Transverse colon (tissue), 4 donors: ENCODE data around the gene RALGDS. TPM values are rescaled to one million over a fixed set of nuclear protein-coding genes. Genes with fewer than 3 reads are reported as not detected.

Experiments used
- DNase-seq: peaks from one replicate; pipeline ENCODE4 v3.0.0-alpha.2; 2019
- H3K27ac ChIP-seq, 4 donors: fragments of 200-600 bp; sonication (generic); 2 replicates each; pipeline ENCODE4 v1.5.1; 2016 to 2018; ENCODE audit warnings: inconsistent platforms in 4 of 4
- H3K27me3 ChIP-seq: fragments of 200-600 bp; sonication (generic); 2 replicates; pipeline ENCODE4 v1.5.1; 2017; ENCODE audit warnings: inconsistent platforms
- H3K36me3 ChIP-seq, 4 donors: fragments of 200-600 bp; sonication (generic); 2 replicates each; pipeline ENCODE4 v1.5.1; 2017 to 2019; ENCODE audit warnings: inconsistent platforms in 4 of 4
- H3K4me1 ChIP-seq, 4 donors: fragments of 200-600 bp; sonication (generic); 2 replicates each; pipeline ENCODE4 v1.5.1; 2017 to 2020; ENCODE audit warnings: inconsistent platforms in 4 of 4
- H3K4me3 ChIP-seq, 4 donors: fragments of 200-600 bp; sonication (generic); 1 replicate in 1 of 4; 2 replicates in 3 of 4; pipeline versions ENCODE4 v1.5.1 to v1.6.1; 2017 to 2019; ENCODE audit warnings: inconsistent platforms in 4 of 4
- H3K9me3 ChIP-seq, 2 donors: fragments of 200-600 bp; sonication (generic); 2 replicates each; pipeline ENCODE4 v1.5.1; 2017 to 2019; ENCODE audit warnings: inconsistent platforms in 2 of 2
- CTCF ChIP-seq, 5 experiments: fragments of 200-600 bp in 3 of 5; fragments of 450-650 bp in 2 of 5; sonication (generic) in 3 of 5; IDR thresholded peaks; 1 replicate in 2 of 5; 2 replicates in 3 of 5; pipeline ENCODE4 v1.5.1; 2016 to 2017; ENCODE audit warnings: antibody characterized with exemption in 5 of 5, inconsistent platforms in 3 of 5, mild to moderate bottlenecking in 2 of 5, moderate library complexity in 1 of 5
- EP300 ChIP-seq: sonication (generic); formaldehyde crosslinking; IDR thresholded peaks from one replicate; pipeline ENCODE4 v1.6.1; 2017; ENCODE audit warnings: antibody characterized with exemption, low read depth
- POLR2A ChIP-seq: fragments of 450-650 bp; IDR thresholded peaks from one replicate; pipeline ENCODE4 v1.6.1; 2016; ENCODE audit warnings: antibody characterized with exemption, mild to moderate bottlenecking, moderate library complexity
- POLR2AphosphoS5 ChIP-seq, 3 donors: sonication (generic); formaldehyde crosslinking; IDR thresholded peaks; one replicate each; pipeline ENCODE4 v1.6.1; 2016; ENCODE audit warnings: antibody characterized with exemption in 3 of 3
- WGBS, 2 donors: methylation state at CpG; one replicate each; pipeline ENCODE4 v1.1.5; 2018; ENCODE audit warnings: low coverage in 1 of 2; 5-methylcytosine and 5-hydroxymethylcytosine counted together
- in situ Hi-C, 4 donors: fragments of 200-750 bp; cut with MboI; loops; one replicate each; pipeline versions ENCODE4 v1.15.0 to v1.15.1; 2017; ENCODE audit warnings: low sequenced_read_pairs in 3 of 4, low pct_ligation_motif_present in 1 of 4, low pct_unique_long_range_greater_than_20kb in 1 of 4
- intact Hi-C: fragments of 100-400 bp; cut with DNase I; formaldehyde crosslinking; loops from one replicate; pipeline ENCODE4 v1.15.1; 2023; ENCODE audit warnings: low total_unique reads
- total RNA-seq, 4 donors: library from RNA; depleted of rRNA; stranded (reverse); fragments of >200 nt; gene quantifications; one replicate each; pipeline ENCODE4 v1.1.0, GENCODE V29; 2016

RALGDS gene
- total RNA-seq, 4 donors from 2014 or later = 50.5 to 233 (median 58.2) TPM

DNA sequence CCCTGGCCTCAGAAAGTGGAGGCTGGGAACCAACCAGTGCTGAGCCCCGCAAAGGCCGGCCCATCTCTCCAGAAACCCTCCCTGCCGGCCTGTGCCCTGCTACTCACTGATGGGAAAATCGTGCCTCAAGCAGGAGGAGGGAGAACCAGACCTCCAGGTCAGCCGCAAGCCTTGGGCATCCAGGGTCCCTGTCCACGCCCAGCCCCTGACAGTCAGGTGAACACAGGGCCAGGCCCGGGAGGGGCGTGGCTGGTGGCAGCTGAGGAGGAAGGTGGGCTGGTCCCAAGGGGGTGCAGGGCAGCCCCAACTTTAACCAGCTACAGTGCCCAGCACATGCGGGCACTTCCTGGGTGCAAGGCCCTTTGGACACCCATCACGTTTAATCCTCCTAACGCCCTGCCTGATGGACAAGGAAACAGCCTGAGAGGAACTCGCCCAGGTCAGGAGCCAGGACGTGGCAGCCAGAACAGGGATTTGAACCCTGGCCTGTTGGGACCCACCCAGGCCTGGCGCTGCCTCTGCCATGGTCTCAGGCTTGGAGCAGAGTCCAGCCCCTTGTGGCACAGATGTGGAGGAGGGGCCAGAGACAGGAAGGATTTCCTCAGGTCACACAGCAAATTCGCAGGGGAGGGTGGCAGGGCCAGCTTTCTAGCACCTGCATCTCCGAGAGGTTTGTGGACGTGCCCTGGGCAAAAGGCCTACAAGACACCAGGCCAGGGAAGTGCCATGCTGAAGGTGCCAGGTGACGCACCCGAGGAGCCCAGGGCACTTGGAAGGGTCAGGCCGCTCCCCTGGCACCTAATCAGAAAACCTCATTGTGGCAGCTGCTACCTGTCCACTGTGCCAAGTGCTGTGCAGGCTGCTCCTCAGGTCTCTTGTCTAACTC lies 4.5 kb downstream of the RALGDS start:
- DNase-seq = no peak
- intact Hi-C loops = no loop called here
- WGBS, 2 donors = 74 to 83% methylated on average over 1 to 20 of the region's 20 CpGs

DNA sequence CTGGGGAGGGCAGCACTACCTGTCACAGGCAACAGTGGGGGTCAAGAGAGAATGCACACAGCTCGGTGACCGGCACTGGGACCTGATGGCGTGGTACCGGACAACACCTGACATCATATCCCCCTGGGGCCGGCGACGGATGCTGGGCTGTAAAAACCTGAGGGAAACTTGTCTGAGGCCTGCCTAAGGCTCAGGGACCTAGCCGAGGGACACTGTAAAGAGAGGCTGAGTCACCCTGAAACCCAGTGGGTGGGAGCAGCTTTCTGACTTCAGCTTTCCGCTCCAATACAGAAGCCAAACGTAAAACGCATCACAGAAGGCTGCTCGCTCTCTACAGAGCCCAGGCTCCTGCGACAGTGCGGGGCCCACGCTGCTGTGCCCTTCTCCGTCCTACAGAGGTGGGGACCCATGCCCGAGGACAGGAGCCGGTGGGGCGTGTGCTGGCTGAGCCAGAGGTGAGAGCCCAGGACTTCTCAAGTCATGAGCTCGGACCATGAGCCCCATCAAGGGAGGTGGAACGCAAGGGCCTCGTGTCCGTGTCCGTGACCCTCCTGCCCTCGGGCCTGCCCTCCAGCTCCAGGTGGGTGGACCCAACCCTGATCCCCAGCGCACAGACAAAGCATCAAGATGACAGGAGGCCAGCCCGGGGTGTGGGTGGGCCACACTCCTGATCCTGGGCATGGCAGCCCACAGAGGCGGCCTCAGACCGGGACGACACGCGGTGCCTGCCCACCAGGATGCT lies 5.3 kb downstream of the RALGDS start:
- intact Hi-C loops = no loop called here
- H3K27me3 ChIP-seq = no peaks in the 10 kb centered on the region
- no peak overlapping the region for H3K4me3 ChIP-seq
- no peaks in the 10 kb centered on the region for H3K9me3 ChIP-seq
- DNase-seq = no peak
- H3K27ac ChIP-seq = peak overlapping the region; percentile 62 to 89 (median 75)
- no peaks in the 10 kb centered on the region for H3K36me3 ChIP-seq
- TF ChIP-seq EP300 (no peak), POLR2A (no peak), POLR2AphosphoS5 (IDR thresholded peaks at IDR 0.05) (no peak), CTCF (IDR thresholded peaks at IDR 0.05) (no peak)
- in situ Hi-C loops = no loop called here
- 83% methylated on average over 32 of the region's 32 CpGs; no CpG with 5 or more reads in 1 of the 2 donors for WGBS, 2 donors
- peaks cover 47 to 83% (median 65%) of the 10 kb centered on the region in 4 donors for H3K4me1 ChIP-seq

More for the DNA sequence above, 4.5 kb downstream of the RALGDS start:
- Histone ChIP-seq H3K4me3 (no peak overlapping the region), H3K27ac (peak overlapping the region; percentile 4 to 89 (median 70)), H3K9me3 (no peaks in the 10 kb centered on the region), H3K4me1 (peaks cover 47 to 86% (median 68%) of the 10 kb centered on the region in 4 donors), H3K36me3 (no peaks in the 10 kb centered on the region), H3K27me3 (no peaks in the 10 kb centered on the region)
- in situ Hi-C loops = no loop called here
- no peak for TF ChIP-seq CTCF (IDR thresholded peaks at IDR 0.05)
- TF ChIP-seq EP300 = no peak
- TF ChIP-seq POLR2AphosphoS5 (IDR thresholded peaks at IDR 0.05) = no peak
- TF ChIP-seq POLR2A = no peak

- WGBS, 2 donors = 82% methylated on average over 17 of the region's 19 CpGs; no CpG with 5 or more reads in 1 of the 2 donors
- Histone ChIP-seq H3K27me3 (no peaks in the 10 kb centered on the region), H3K9me3 (no peaks in the 10 kb centered on the region), H3K36me3 (peaks cover 0 to 7% (median 0%) of the 10 kb centered on the region in 4 donors), H3K27ac (peak overlapping the region; percentile 62 to 89 (median 75)), H3K4me3 (no peak overlapping the region), H3K4me1 (peaks cover 46 to 78% (median 61%) of the 10 kb centered on the region in 4 donors)
- TF ChIP-seq CTCF (IDR thresholded peaks at IDR 0.05) = no peak
- no peak for TF ChIP-seq POLR2A
- no peak for TF ChIP-seq POLR2AphosphoS5 (IDR thresholded peaks at IDR 0.05)
- TF ChIP-seq EP300 = no peak
- in situ Hi-C loops (no loop called here), intact Hi-C loops (no loop called here)
- DNase-seq = no peak
These were observed 6.0 kb downstream of the RALGDS start for GRCh38 chr9:133114886-133115603.
